HepG2 (cell line): ENCODE results near the gene LEMD3. TPM values are rescaled to one million over a fixed set of nuclear protein-coding genes. Genes with fewer than 3 reads are reported as not detected.

Source experiments
- AGO2 ChIP-seq: fragments of 200-400 bp; formaldehyde crosslinking; optimal IDR thresholded peaks from 2 replicates; pipeline ENCODE3; 2017; ENCODE audit warnings: mild to moderate bottlenecking, low read depth, low read length, moderate library complexity
- ARNTL ChIP-seq: sonication (generic); formaldehyde crosslinking; IDR thresholded peaks from 2 replicates; pipeline ENCODE4 v1.4.0; 2020; ENCODE audit warnings: mild to moderate bottlenecking, missing genetic modification reagents
- ASH2L ChIP-seq: fragments of 300-600, 200-600 bp; sonication (generic); IDR thresholded peaks from 2 replicates; pipeline ENCODE4 v1.7.0; 2017; ENCODE audit warnings: low read depth, mild to moderate bottlenecking, moderate library complexity, mixed read lengths, low read length; ENCODE audit not compliant: insufficient read length
- KDM2A ChIP-seq: sonication (generic); formaldehyde crosslinking; IDR thresholded peaks from 2 replicates; pipeline ENCODE4 v1.4.0; 2020; ENCODE audit warnings: low read depth, missing genetic modification reagents, borderline replicate concordance
- NFYB ChIP-seq: sonication (generic); formaldehyde crosslinking; IDR thresholded peaks from 2 replicates; pipeline ENCODE4 v1.4.0; 2020; ENCODE audit warnings: missing genetic modification reagents
- ONECUT2 ChIP-seq: sonication (generic); formaldehyde crosslinking; IDR thresholded peaks from 2 replicates; pipeline ENCODE4 v1.4.0; 2020; ENCODE audit warnings: missing genetic modification reagents
- PPARG ChIP-seq: conservative IDR thresholded peaks from 2 replicates; pipeline ENCODE4 v1.6.1; 2016; ENCODE audit warnings: missing biosample characterization, missing genetic modification reagents
- SIN3A ChIP-seq: IDR thresholded peaks from 2 replicates; pipeline ENCODE4 v1.6.1; 2011; ENCODE audit warnings: low read depth, mild to moderate bottlenecking, control low read depth, low read length, borderline replicate concordance
- ZFP82 ChIP-seq: sonication (generic); formaldehyde crosslinking; IDR thresholded peaks from 2 replicates; pipeline ENCODE4 v1.5.1; 2020; ENCODE audit warnings: mild to moderate bottlenecking, missing genetic modification reagents, borderline replicate concordance
- ZNF30 ChIP-seq: sonication (generic); formaldehyde crosslinking; IDR thresholded peaks from 2 replicates; pipeline ENCODE4 v1.5.0; 2020; ENCODE audit warnings: mild to moderate bottlenecking, missing genetic modification reagents
- ZNF629 ChIP-seq: sonication (generic); formaldehyde crosslinking; conservative IDR thresholded peaks from 2 replicates; pipeline ENCODE4 v1.5.0; 2020; ENCODE audit warnings: missing genetic modification reagents
- ZNF7 ChIP-seq: IDR thresholded peaks from 2 replicates; pipeline ENCODE4 v1.6.1; 2016; ENCODE audit warnings: missing biosample characterization, missing genetic modification reagents
- polyA plus RNA-seq, 8 experiments: library from polyadenylated mRNA; depleted of rRNA in 3 of 8; stranded (reverse) in 7 of 8; unstranded in 1 of 8; fragments of >200 nt; fragmentation: Illumina TruSeq in 4 of 8; extraction: Trizol in 4 of 8; gene quantifications; 2 replicates each; pipeline versions ENCODE4 v1.2.1 to v1.2.3, GENCODE V29; 2011 to 2016; ENCODE audit warnings: low read depth in 4 of 8, missing spikeins in 1 of 8, mixed read lengths in 1 of 8; ENCODE audit not compliant: insufficient read depth in 1 of 8
- total RNA-seq, 5 experiments: library from RNA; depleted of rRNA; stranded (reverse); fragments of >200 nt; fragmentation: Illumina TruSeq; extraction: Trizol; gene quantifications; 2 replicates each; pipeline ENCODE4 v1.2.3, GENCODE V29; 2016; ENCODE audit warnings: low read depth in 1 of 5
- TF ChIP-seq, protein P1 (sequence below): sonication (generic); formaldehyde crosslinking; IDR thresholded peaks from 2 replicates; pipeline ENCODE4 v1.4.0; 2020; ENCODE audit warnings: missing genetic modification reagents, mild to moderate bottlenecking, borderline replicate concordance
- TF ChIP-seq, protein P2 (sequence below): sonication (generic); formaldehyde crosslinking; IDR thresholded peaks from 2 replicates; pipeline ENCODE4 v1.9.0; 2021; ENCODE audit warnings: missing genetic modification reagents, borderline replicate concordance
- TF ChIP-seq, protein P3 (sequence below): sonication (generic); formaldehyde crosslinking; IDR thresholded peaks from 2 replicates; pipeline ENCODE4; 2020; ENCODE audit warnings: missing genetic modification reagents, mild to moderate bottlenecking, borderline replicate concordance
- TF ChIP-seq, protein P4 (sequence below), 2 experiments: IDR thresholded peaks; 2 replicates each; pipeline ENCODE4 v1.6.1; 2011 to 2012; ENCODE audit warnings: low read length in 2 of 2, borderline replicate concordance in 1 of 2, low read depth in 1 of 2, mild to moderate bottlenecking in 1 of 2, moderate library complexity in 1 of 2

LEMD3 gene
- total and polyA plus RNA-seq, 2 of the 13 experiments (the other 11 are each of a cell fraction or from before 2014, with no cell fraction given) = 9.3 to 18.7 TPM

DNA sequence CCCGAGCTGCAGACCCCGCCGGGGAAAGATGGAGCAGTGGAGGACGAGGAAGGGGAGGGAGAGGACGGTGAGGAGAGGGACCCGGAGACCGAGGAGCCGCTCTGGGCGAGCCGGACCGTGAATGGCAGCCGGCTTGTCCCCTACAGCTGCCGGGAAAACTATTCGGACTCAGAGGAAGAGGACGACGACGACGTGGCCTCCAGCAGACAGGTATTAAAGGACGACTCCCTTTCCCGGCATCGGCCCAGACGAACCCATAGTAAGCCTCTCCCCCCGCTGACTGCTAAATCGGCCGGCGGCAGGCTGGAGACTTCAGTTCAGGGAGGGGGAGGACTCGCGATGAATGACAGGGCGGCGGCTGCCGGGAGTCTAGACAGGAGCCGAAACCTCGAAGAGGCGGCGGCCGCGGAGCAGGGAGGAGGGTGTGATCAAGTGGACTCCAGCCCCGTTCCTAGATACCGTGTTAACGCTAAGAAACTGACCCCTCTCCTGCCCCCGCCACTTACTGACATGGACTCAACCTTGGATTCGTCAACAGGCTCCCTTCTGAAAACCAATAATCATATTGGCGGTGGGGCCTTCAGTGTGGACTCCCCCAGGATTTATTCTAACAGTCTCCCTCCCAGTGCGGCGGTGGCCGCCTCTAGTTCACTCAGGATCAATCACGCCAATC lies 962 bp downstream of the LEMD3 start (continued):
- TF ChIP-seq, protein P1, sequence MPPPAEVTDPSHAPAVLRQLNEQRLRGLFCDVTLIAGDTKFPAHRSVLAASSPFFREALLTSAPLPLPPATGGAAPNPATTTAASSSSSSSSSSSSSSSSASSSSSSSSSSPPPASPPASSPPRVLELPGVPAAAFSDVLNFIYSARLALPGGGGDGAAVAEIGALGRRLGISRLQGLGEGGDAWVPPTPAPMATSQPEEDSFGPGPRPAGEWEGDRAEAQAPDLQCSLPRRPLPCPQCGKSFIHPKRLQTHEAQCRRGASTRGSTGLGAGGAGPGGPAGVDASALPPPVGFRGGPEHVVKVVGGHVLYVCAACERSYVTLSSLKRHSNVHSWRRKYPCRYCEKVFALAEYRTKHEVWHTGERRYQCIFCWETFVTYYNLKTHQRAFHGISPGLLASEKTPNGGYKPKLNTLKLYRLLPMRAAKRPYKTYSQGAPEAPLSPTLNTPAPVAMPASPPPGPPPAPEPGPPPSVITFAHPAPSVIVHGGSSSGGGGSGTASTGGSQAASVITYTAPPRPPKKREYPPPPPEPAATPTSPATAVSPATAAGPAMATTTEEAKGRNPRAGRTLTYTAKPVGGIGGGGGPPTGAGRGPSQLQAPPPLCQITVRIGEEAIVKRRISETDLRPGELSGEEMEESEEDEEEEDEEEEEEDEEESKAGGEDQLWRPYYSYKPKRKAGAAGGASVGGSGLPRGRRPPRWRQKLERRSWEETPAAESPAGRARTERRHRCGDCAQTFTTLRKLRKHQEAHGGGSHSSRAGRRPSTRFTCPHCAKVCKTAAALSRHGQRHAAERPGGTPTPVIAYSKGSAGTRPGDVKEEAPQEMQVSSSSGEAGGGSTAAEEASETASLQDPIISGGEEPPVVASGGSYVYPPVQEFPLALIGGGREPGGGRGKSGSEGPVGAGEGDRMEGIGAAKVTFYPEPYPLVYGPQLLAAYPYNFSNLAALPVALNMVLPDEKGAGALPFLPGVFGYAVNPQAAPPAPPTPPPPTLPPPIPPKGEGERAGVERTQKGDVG = no peak
- TF ChIP-seq SIN3A (0 out of 2 replicates have a peak, but pooled peaks have one; percentile 35), AGO2 (peak; percentile 10), ZNF629 (no peak), ZNF30 (CRISPR knock-in tag) (no peak), ASH2L (peak; percentile 23), ARNTL (CRISPR knock-in tag) (0 out of 2 replicates have a peak, but pooled peaks have one; percentile 22), ZFP82 (no peak), ZNF7 (CRISPR knock-in tag) (peak; percentile 50; the same call in 1 of the 2 replicates), NFYB (CRISPR knock-in tag) (no peak), ONECUT2 (CRISPR knock-in tag) (no peak), KDM2A (CRISPR knock-in tag) (peak; percentile 60; the same call in 1 of the 2 replicates), PPARG (CRISPR knock-in tag) (no peak)
- TF ChIP-seq, protein P2, sequence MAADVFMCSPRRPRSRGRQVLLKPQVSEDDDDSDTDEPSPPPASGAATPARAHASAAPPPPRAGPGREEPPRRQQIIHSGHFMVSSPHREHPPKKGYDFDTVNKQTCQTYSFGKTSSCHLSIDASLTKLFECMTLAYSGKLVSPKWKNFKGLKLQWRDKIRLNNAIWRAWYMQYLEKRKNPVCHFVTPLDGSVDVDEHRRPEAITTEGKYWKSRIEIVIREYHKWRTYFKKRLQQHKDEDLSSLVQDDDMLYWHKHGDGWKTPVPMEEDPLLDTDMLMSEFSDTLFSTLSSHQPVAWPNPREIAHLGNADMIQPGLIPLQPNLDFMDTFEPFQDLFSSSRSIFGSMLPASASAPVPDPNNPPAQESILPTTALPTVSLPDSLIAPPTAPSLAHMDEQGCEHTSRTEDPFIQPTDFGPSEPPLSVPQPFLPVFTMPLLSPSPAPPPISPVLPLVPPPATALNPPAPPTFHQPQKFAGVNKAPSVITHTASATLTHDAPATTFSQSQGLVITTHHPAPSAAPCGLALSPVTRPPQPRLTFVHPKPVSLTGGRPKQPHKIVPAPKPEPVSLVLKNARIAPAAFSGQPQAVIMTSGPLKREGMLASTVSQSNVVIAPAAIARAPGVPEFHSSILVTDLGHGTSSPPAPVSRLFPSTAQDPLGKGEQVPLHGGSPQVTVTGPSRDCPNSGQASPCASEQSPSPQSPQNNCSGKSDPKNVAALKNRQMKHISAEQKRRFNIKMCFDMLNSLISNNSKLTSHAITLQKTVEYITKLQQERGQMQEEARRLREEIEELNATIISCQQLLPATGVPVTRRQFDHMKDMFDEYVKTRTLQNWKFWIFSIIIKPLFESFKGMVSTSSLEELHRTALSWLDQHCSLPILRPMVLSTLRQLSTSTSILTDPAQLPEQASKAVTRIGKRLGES (CRISPR knock-in tag) = no peak
- TF ChIP-seq, protein P3, sequence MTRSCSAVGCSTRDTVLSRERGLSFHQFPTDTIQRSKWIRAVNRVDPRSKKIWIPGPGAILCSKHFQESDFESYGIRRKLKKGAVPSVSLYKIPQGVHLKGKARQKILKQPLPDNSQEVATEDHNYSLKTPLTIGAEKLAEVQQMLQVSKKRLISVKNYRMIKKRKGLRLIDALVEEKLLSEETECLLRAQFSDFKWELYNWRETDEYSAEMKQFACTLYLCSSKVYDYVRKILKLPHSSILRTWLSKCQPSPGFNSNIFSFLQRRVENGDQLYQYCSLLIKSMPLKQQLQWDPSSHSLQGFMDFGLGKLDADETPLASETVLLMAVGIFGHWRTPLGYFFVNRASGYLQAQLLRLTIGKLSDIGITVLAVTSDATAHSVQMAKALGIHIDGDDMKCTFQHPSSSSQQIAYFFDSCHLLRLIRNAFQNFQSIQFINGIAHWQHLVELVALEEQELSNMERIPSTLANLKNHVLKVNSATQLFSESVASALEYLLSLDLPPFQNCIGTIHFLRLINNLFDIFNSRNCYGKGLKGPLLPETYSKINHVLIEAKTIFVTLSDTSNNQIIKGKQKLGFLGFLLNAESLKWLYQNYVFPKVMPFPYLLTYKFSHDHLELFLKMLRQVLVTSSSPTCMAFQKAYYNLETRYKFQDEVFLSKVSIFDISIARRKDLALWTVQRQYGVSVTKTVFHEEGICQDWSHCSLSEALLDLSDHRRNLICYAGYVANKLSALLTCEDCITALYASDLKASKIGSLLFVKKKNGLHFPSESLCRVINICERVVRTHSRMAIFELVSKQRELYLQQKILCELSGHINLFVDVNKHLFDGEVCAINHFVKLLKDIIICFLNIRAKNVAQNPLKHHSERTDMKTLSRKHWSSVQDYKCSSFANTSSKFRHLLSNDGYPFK (CRISPR knock-in tag) = no peak
- TF ChIP-seq, protein P4, sequence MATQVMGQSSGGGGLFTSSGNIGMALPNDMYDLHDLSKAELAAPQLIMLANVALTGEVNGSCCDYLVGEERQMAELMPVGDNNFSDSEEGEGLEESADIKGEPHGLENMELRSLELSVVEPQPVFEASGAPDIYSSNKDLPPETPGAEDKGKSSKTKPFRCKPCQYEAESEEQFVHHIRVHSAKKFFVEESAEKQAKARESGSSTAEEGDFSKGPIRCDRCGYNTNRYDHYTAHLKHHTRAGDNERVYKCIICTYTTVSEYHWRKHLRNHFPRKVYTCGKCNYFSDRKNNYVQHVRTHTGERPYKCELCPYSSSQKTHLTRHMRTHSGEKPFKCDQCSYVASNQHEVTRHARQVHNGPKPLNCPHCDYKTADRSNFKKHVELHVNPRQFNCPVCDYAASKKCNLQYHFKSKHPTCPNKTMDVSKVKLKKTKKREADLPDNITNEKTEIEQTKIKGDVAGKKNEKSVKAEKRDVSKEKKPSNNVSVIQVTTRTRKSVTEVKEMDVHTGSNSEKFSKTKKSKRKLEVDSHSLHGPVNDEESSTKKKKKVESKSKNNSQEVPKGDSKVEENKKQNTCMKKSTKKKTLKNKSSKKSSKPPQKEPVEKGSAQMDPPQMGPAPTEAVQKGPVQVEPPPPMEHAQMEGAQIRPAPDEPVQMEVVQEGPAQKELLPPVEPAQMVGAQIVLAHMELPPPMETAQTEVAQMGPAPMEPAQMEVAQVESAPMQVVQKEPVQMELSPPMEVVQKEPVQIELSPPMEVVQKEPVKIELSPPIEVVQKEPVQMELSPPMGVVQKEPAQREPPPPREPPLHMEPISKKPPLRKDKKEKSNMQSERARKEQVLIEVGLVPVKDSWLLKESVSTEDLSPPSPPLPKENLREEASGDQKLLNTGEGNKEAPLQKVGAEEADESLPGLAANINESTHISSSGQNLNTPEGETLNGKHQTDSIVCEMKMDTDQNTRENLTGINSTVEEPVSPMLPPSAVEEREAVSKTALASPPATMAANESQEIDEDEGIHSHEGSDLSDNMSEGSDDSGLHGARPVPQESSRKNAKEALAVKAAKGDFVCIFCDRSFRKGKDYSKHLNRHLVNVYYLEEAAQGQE (IDR thresholded peaks at IDR 0.05; ENCODE audit: borderline replicate concordance in 1 of 2, low read depth in 1 of 2, low read length in 2 of 2) = no peak
